Measurements from ENCODE around the gene NMU.
"Not testable (repeated sequence)": the region's sequence is repeated elsewhere in the genome, so short reads cannot be mapped to it uniquely, and the experiment has no call there.

The NMU gene

GRCh38 chr4:55635741-55636655, at the start of gene NMU:
Gene NMU (minus strand): TSS chr4:55636298. CDS start chr4:55636192, 106 bp downstream.
- peak; percentile 60 for DNase-seq

- DNase-seq = no peak
These were observed 48.2 kb upstream of the NMU start for GRCh38 chr4:55684276-55684675.

- DNase-seq = not testable (repeated sequence)
These were observed 46.7 kb upstream of the NMU start for GRCh38 chr4:55682797-55683196.

- no peak for DNase-seq
These were observed 46.2 kb upstream of the NMU start for GRCh38 chr4:55682295-55682694.

GRCh38 chr4:55681430-55681829, 45.3 kb upstream of the NMU start:
- no peak for DNase-seq

- DNase-seq = no peak
These were observed 39.2 kb upstream of the NMU start for GRCh38 chr4:55675196-55675793.

GRCh38 chr4:55673424-55673823, 37.3 kb upstream of the NMU start:
- no peak for DNase-seq

GRCh38 chr4:55671667-55672066, 35.6 kb upstream of the NMU start:
- no peak for DNase-seq

GRCh38 chr4:55670695-55671094, 34.6 kb upstream of the NMU start:
- DNase-seq = no peak

- no peak for DNase-seq
These were observed 32.4 kb upstream of the NMU start for GRCh38 chr4:55668449-55668848.

- no peak for DNase-seq
These were observed 30.4 kb upstream of the NMU start for GRCh38 chr4:55666535-55666934.

GRCh38 chr4:55663145-55663544, 27.0 kb upstream of the NMU start:
- no peak for DNase-seq

- DNase-seq = no peak
These were observed 25.4 kb upstream of the NMU start for GRCh38 chr4:55661398-55662056.

GRCh38 chr4:55658657-55659056, 22.6 kb upstream of the NMU start:
- DNase-seq = no peak

- no peak for DNase-seq
These were observed 18.0 kb upstream of the NMU start for GRCh38 chr4:55654131-55654530.

GRCh38 chr4:55650483-55650882, 14.4 kb upstream of the NMU start:
- no peak for DNase-seq

- DNase-seq = no peak
These were observed 1.2 kb upstream of the NMU start for GRCh38 chr4:55637272-55637820.

- no peak for DNase-seq
These were observed 530 bp upstream of the NMU start for GRCh38 chr4:55636656-55636999.

GRCh38 chr4:55635282-55635681, 816 bp downstream of the NMU start:
- DNase-seq = no peak

GRCh38 chr4:55634417-55635128, 1.5 kb downstream of the NMU start:
- no peak for DNase-seq

- DNase-seq = no peak
These were observed 2.2 kb downstream of the NMU start for GRCh38 chr4:55633903-55634302.

GRCh38 chr4:55625835-55626234, 10.3 kb downstream of the NMU start:
- DNase-seq = no peak

GRCh38 chr4:55624063-55624462, 12.0 kb downstream of the NMU start:
- DNase-seq = not testable (repeated sequence)
